HG03039 (cell line): ENCODE results near the gene UBE2E3.
A peak's percentile ranks its signal among the peaks of the same experiment; 100 is the strongest.
"Not testable (repeated sequence)": the region's sequence is repeated elsewhere in the genome, so short reads cannot be mapped to it uniquely, and the experiment has no call there.

Experiments used
- ATAC-seq: cut with Tn5 transposase; IDR thresholded peaks from one replicate; pipeline ENCODE4 v1.9.1; 2021; ENCODE audit warnings: mild to moderate bottlenecking, moderate library complexity; ENCODE audit not compliant: unreplicated experiment

UBE2E3 gene

GRCh38 chr2:181072486-181073235, 92.3 kb downstream of the UBE2E3 start:
- ATAC-seq, result no peak

- ATAC-seq, result no peak
Observed at GRCh38 chr2:181073896-181074295, 93.5 kb downstream of the UBE2E3 start.

GRCh38 chr2:181074457-181074856, 94.1 kb downstream of the UBE2E3 start:
- ATAC-seq, result no peak

- ATAC-seq, result no peak
Observed at GRCh38 chr2:181076658-181077057, 96.3 kb downstream of the UBE2E3 start.

- ATAC-seq, result peak; percentile 95
Observed at GRCh38 chr2:181077128-181077709, 96.8 kb downstream of the UBE2E3 start.

GRCh38 chr2:181083140-181083539, 102.7 kb downstream of the UBE2E3 start:
- no peak for ATAC-seq

GRCh38 chr2:181085734-181086133, 105.3 kb downstream of the UBE2E3 start:
- ATAC-seq, result no peak

- not testable (repeated sequence) for ATAC-seq
Observed at GRCh38 chr2:181091920-181092319, 111.5 kb downstream of the UBE2E3 start.

GRCh38 chr2:181095486-181095885, 115.1 kb downstream of the UBE2E3 start:
- no peak for ATAC-seq

- ATAC-seq, result no peak
Observed at GRCh38 chr2:181103659-181104058, 123.3 kb downstream of the UBE2E3 start.

- ATAC-seq, result no peak
Observed at GRCh38 chr2:181104512-181105115, 124.2 kb downstream of the UBE2E3 start.

GRCh38 chr2:181105562-181105961, 125.2 kb downstream of the UBE2E3 start:
- no peak for ATAC-seq

GRCh38 chr2:181106229-181106628, 125.8 kb downstream of the UBE2E3 start:
- no peak for ATAC-seq

GRCh38 chr2:181106789-181107627, 126.6 kb downstream of the UBE2E3 start:
- peak; percentile 98 for ATAC-seq

- ATAC-seq, result no peak
Observed at GRCh38 chr2:181107628-181107945, 127.2 kb downstream of the UBE2E3 start.

GRCh38 chr2:181111059-181111458, 130.7 kb downstream of the UBE2E3 start:
- no peak for ATAC-seq

GRCh38 chr2:181112916-181113315, 132.5 kb downstream of the UBE2E3 start:
- no peak for ATAC-seq
